GM12878 (cell line): ENCODE data around the gene LRP5. TPM values are rescaled to one million over a fixed set of nuclear protein-coding genes. Genes with fewer than 3 reads are reported as not detected.

Experiments
- ATAC-seq: fragments of 200-7000 bp; cut with Tn5 transposase; 3 replicates; pipeline ENCODE4 v1.9.1; 2020; ENCODE audit warnings: mild to moderate bottlenecking, moderate library complexity
- BruUV-seq: library from RNA; stranded (reverse); fragments of 400-500 nt; replicated peaks from 2 replicates; lab custom pipeline; 2021; lab: Mats Ljungman, UMichigan
- CTCF ChIA-PET: fragments of 300-600 bp; sonication (Branson Sonifier 250); formaldehyde crosslinking; extraction: SDS; loops from one replicate; lab custom pipeline; 2021; ENCODE audit warnings: inconsistent platforms; lab: Yijun Ruan, JAX
- POLR2A ChIA-PET: fragments of 350-600 bp; formaldehyde crosslinking; extraction: SDS; loops from one replicate; lab custom pipeline; 2021; ENCODE audit warnings: inconsistent platforms; lab: Charles Lee
- RAD21 ChIA-PET: fragments of 300-600 bp; sonication (Branson Sonifier 250); formaldehyde crosslinking; loops from one replicate; lab custom pipeline; 2023; ENCODE audit warnings: antibody characterized with exemption; ENCODE audit not compliant: unreplicated experiment; lab: Charles Lee
- SMC1A ChIA-PET: fragments of 300-600 bp; sonication (Branson Sonifier 250); formaldehyde crosslinking; loops from one replicate; lab custom pipeline; 2023; ENCODE audit not compliant: unreplicated experiment, uncharacterized antibody; lab: Charles Lee
- DNase-seq: peaks from one replicate; pipeline ENCODE4 v3.0.0-alpha.2; 2011; ENCODE audit warnings: low read depth, low spot score
- FAIRE-seq: peaks from 3 replicates; lab custom pipeline; 2011; peaks lifted over from hg19 to GRCh38; lab: Jason Lieb, UNC
- H2AFZ ChIP-seq: 2 replicates; pipeline ENCODE4 v1.6.0; 2011; ENCODE audit warnings: low read depth, low read length, control low read depth; ENCODE audit not compliant: control insufficient read depth
- H3K27ac ChIP-seq: 2 replicates; pipeline ENCODE4 v1.5.1; 2011; ENCODE audit warnings: control low read depth; ENCODE audit not compliant: control insufficient read depth, insufficient read depth
- H3K27me3 ChIP-seq, 2 experiments: replicated peaks in 1 of 2; 2 replicates each; pipeline versions ENCODE4 v1.6.0 to v1.6.1; 2011; ENCODE audit warnings: low read length in 1 of 2; ENCODE audit not compliant: control insufficient read depth in 2 of 2, insufficient read depth in 2 of 2
- H3K36me3 ChIP-seq, 2 experiments: 2 replicates each; pipeline ENCODE4 v1.5.1; 2011; ENCODE audit warnings: low read length in 1 of 2; ENCODE audit not compliant: control insufficient read depth in 2 of 2, insufficient read depth in 2 of 2
- H3K4me1 ChIP-seq: 2 replicates; pipeline ENCODE4 v1.6.1; 2011; ENCODE audit warnings: mild to moderate bottlenecking, low read length, moderate library complexity, mixed read lengths; ENCODE audit not compliant: control insufficient read depth, insufficient read depth
- H3K4me2 ChIP-seq: 2 replicates; pipeline ENCODE4 v1.6.0; 2011; ENCODE audit warnings: control low read depth; ENCODE audit not compliant: control insufficient read depth, insufficient read depth
- H3K4me3 ChIP-seq: fragments of 200-600 bp; sonication (generic); 2 replicates; pipeline ENCODE4 v1.5.1; 2016
- H3K79me2 ChIP-seq: 2 replicates; pipeline ENCODE4 v1.6.0; 2011; ENCODE audit warnings: low read length; ENCODE audit not compliant: control insufficient read depth, insufficient read depth
- H3K9ac ChIP-seq: 2 replicates; pipeline ENCODE4 v1.8.0; 2011; ENCODE audit warnings: low read length, control low read depth, mixed read lengths; ENCODE audit not compliant: control insufficient read depth, insufficient read depth
- H3K9me3 ChIP-seq: replicated peaks from 3 replicates; pipeline ENCODE4 v1.5.1; 2011; ENCODE audit warnings: mild to moderate bottlenecking, low read length; ENCODE audit not compliant: control insufficient read depth, insufficient read depth
- H4K20me1 ChIP-seq: 2 replicates; pipeline ENCODE4 v1.6.0; 2011; ENCODE audit not compliant: control insufficient read depth, insufficient read depth
- IKZF1 ChIP-seq: fragments of 450-650 bp; conservative IDR thresholded peaks from 2 replicates; pipeline ENCODE4 v1.6.1; 2017; ENCODE audit warnings: antibody characterized with exemption, mild to moderate bottlenecking
- NR2C1 ChIP-seq: fragments of 450-650 bp; IDR thresholded peaks from 2 replicates; pipeline ENCODE4 v1.6.1; 2017; ENCODE audit warnings: antibody characterized with exemption, mild to moderate bottlenecking, moderate library complexity
- POLR2AphosphoS5 ChIP-seq: IDR thresholded peaks from 2 replicates; pipeline ENCODE4 v1.6.1; 2011; ENCODE audit warnings: mild to moderate bottlenecking, low read length, inconsistent platforms
- RAD51 ChIP-seq: fragments of 450-650 bp; IDR thresholded peaks from 2 replicates; pipeline ENCODE4 v1.6.1; 2016; ENCODE audit warnings: moderate library complexity, mild to moderate bottlenecking, inconsistent platforms
- WGBS: methylation state at CpG from one replicate; pipeline ENCODE4 v1.1.6; 2016; ENCODE audit warnings: low lambda C conversion rate; ENCODE audit not compliant: insufficient replicate concordance, insufficient coverage; ENCODE audit errors: missing lambda C conversion rate; 5-methylcytosine and 5-hydroxymethylcytosine counted together
- in situ Hi-C: fragments of 300-500 bp; cut with MboI; formaldehyde crosslinking; loops from 9 replicates; pipeline ENCODE4 v1.14.3; 2018; ENCODE audit warnings: mixed read lengths
- intact Hi-C: fragments of 100-400 bp; cut with micrococcal nuclease; formaldehyde crosslinking; loops from one replicate; pipeline ENCODE4 v1.14.2; 2022; ENCODE audit not compliant: unreplicated experiment
- polyA plus RNA-seq, 11 experiments: library from polyadenylated mRNA; depleted of rRNA in 4 of 11; unstranded in 6 of 11; stranded (reverse) in 5 of 11; fragments of >200 nt; fragmentation: Nextera tagmentation in 4 of 11; fragmentation: Illumina TruSeq in 1 of 11; extraction: Ambion mirVana in 4 of 11; extraction: Trizol in 1 of 11; gene quantifications; 1 replicate in 1 of 11; 2 replicates in 10 of 11; pipeline versions ENCODE4 v1.2.1 to v1.2.3, GENCODE V29; 2011 to 2016; ENCODE audit warnings: inconsistent platforms in 2 of 11, missing spikeins in 2 of 11, low read depth in 1 of 11
- total RNA-seq, 4 experiments: library from RNA; depleted of rRNA in 3 of 4; stranded (reverse); fragments of >200 nt in 3 of 4; fragmentation: Illumina TruSeq in 1 of 4; extraction: Trizol in 1 of 4; gene quantifications; 2 replicates each; pipeline versions ENCODE4 v1.2.1 to v1.2.3, GENCODE V29; 2013 to 2021
- TF ChIP-seq, protein P1 (sequence below): fragments of 450-650 bp; IDR thresholded peaks from 2 replicates; pipeline ENCODE4 v1.6.1; 2017; ENCODE audit warnings: mild to moderate bottlenecking

The LRP5 gene
- total and polyA plus RNA-seq, 10 of the 15 experiments (the other 5 are each of a cell fraction or from before 2014, with no cell fraction given) = 0.37 to 34.0 (median 6.6) TPM

DNA sequence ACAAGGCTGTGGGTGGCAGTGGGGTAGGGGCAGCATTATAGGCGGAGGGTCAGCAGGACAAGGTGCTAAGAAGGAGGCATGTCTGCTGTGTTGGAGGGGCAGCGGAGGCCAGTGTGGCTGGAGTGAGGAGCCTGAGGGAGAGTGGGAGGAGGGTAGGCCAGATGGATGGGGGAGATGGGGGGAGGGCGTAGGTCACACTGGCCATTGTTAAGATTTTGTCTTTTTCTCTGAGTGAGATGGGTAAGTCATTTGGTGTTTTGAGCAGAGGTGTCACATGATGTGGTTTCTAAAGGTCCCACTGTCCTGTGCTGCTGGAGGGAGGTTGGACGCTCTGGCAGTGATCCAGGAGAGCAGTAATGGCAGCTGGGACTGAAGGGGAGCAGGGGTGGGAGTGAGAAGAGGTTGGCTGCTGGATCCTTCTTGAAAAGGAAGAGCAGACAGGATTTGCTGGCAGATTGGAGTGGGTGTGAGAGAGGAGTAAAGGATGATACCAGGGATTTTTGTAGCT, 158.0 kb downstream of the LRP5 start:
- peak overlapping the region; percentile 27 for H3K4me2 ChIP-seq
- POLR2A ChIA-PET = interaction anchor here (0.6 kb wide), 2 partner anchors 64 to 84 kb away, joined by 4 to 6 read pairs; no protein-coding TSS in a partner anchor
- SMC1A ChIA-PET = interaction anchor here (0.6 to 1.4 kb wide), 3 partner anchors 19 to 425 kb away, joined by 3 read pairs; no protein-coding TSS in a partner anchor
- in situ Hi-C loops = no loop called here
- peaks cover 4 to 8% of the 10 kb centered on the region in 2 experiments; a peak in 3 of 4 replicates for H3K36me3 ChIP-seq
- H3K27me3 ChIP-seq = no peaks in the 10 kb centered on the region
- peaks cover 17% of the 10 kb centered on the region for H4K20me1 ChIP-seq
- CTCF ChIA-PET = interaction anchor here (0.6 kb wide), 1 partner anchor 368 kb away, joined by 3 read pairs; no protein-coding TSS in a partner anchor
- intact Hi-C loops = no loop called here
- TF ChIP-seq IKZF1 = peak; percentile 40; the same call in 1 of the 2 replicates
- TF ChIP-seq POLR2AphosphoS5 = peak; percentile 53; the same call in 1 of the 2 replicates
- TF ChIP-seq RAD51 = peak; percentile 55; the same call in 1 of the 2 replicates
- TF ChIP-seq, protein P1, sequence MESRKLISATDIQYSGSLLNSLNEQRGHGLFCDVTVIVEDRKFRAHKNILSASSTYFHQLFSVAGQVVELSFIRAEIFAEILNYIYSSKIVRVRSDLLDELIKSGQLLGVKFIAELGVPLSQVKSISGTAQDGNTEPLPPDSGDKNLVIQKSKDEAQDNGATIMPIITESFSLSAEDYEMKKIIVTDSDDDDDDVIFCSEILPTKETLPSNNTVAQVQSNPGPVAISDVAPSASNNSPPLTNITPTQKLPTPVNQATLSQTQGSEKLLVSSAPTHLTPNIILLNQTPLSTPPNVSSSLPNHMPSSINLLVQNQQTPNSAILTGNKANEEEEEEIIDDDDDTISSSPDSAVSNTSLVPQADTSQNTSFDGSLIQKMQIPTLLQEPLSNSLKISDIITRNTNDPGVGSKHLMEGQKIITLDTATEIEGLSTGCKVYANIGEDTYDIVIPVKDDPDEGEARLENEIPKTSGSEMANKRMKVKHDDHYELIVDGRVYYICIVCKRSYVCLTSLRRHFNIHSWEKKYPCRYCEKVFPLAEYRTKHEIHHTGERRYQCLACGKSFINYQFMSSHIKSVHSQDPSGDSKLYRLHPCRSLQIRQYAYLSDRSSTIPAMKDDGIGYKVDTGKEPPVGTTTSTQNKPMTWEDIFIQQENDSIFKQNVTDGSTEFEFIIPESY = no peak
- TF ChIP-seq NR2C1 = no peak
- TF ChIP-seq, all 136 proteins: peak for 3
- no peak overlapping the region for H2AFZ ChIP-seq
- peaks cover 89% of the 10 kb centered on the region for H3K79me2 ChIP-seq
- ATAC-seq (peak; percentile 18), DNase-seq (no peak), FAIRE-seq (no peak)
- 95% methylated on average over 4 of the region's 4 CpGs for WGBS
- peak overlapping the region; percentile 26; the same call in 1 of the 2 replicates for H3K27ac ChIP-seq
- H3K9ac ChIP-seq = no peak overlapping the region
- no TSS peak for BruUV-seq
- H3K4me3 ChIP-seq = no peak overlapping the region; the same call in 1 of the 2 replicates
- RAD21 ChIA-PET = no interaction called here
- H3K4me1 ChIP-seq = peaks cover 52% of the 10 kb centered on the region
- H3K9me3 ChIP-seq = no peaks in the 10 kb centered on the region; the same call in 2 of the 3 replicates
